KG1 (cell line): Measurements from ENCODE around the gene POR.
"Not testable (repeated sequence)": the region's sequence is repeated elsewhere in the genome, so short reads cannot be mapped to it uniquely, and the experiment has no call there.

ENCODE experiments used
- DNase-seq: peaks from one replicate; lab custom pipeline; 2025; lab: John Stamatoyannopoulos, UW

The POR gene

GRCh38 chr7:75992083-75992755, 77.3 kb downstream of the POR start:
- no peak for DNase-seq

- no peak for DNase-seq
Observed at GRCh38 chr7:75993689-75994387, 78.9 kb downstream of the POR start.

- DNase-seq: peak; percentile 84
Observed at GRCh38 chr7:75994388-75995051, 79.6 kb downstream of the POR start, which contains the start of gene TMEM120A. Gene TMEM120A, minus strand, starts transcription at chr7:75994595. Its CDS starts 25 bp downstream, at chr7:75994570.

GRCh38 chr7:75995052-75995471, 80.1 kb downstream of the POR start:
- DNase-seq: no peak

- DNase-seq: no peak
Observed at GRCh38 chr7:75995996-75996395, 81.0 kb downstream of the POR start.

- DNase-seq: no peak
Observed at GRCh38 chr7:75996476-75996875, 81.5 kb downstream of the POR start.

GRCh38 chr7:75998038-75998437, 83.1 kb downstream of the POR start:
- DNase-seq: no peak

GRCh38 chr7:76000566-76000965, 85.6 kb downstream of the POR start:
- no peak for DNase-seq

GRCh38 chr7:76002139-76002538, 87.2 kb downstream of the POR start:
- no peak for DNase-seq

- DNase-seq: no peak
Observed at GRCh38 chr7:76002822-76003221, 87.9 kb downstream of the POR start.

- DNase-seq: no peak
Observed at GRCh38 chr7:76003351-76003750, 88.4 kb downstream of the POR start.

GRCh38 chr7:76005004-76005403, 90.0 kb downstream of the POR start:
- DNase-seq: not testable (repeated sequence)

- DNase-seq: no peak
Observed at GRCh38 chr7:76008156-76008687, 93.3 kb downstream of the POR start.

- no peak for DNase-seq
Observed at GRCh38 chr7:76009672-76010600, 95.0 kb downstream of the POR start.

- no peak for DNase-seq
Observed at GRCh38 chr7:76011442-76011861, 96.5 kb downstream of the POR start.

GRCh38 chr7:76016191-76016947, 101.4 kb downstream of the POR start:
- DNase-seq: no peak

GRCh38 chr7:76018520-76018919, 103.6 kb downstream of the POR start:
- not testable (repeated sequence) for DNase-seq

- DNase-seq: peak; percentile 32
Observed at GRCh38 chr7:76020031-76020714, 105.2 kb downstream of the POR start.

GRCh38 chr7:76022026-76022780, 107.2 kb downstream of the POR start:
- DNase-seq: no peak
